ENCODE results near the gene LTB4R.

LTB4R gene

GRCh38 chr14:24366721-24367513, 55.6 kb downstream of the LTB4R start:
- no peak for DNase-seq (ENCODE audit: low read depth in 1 of 2, low spot score in 1 of 2)

All from activated T-helper 1 cell treated with anti-CD3 and anti-CD28 coated beads, Interleukin-2, amount 50 U/mL, for 16 hours (primary cell).